Endodermal cell (in vitro differentiated cells): ENCODE data around the gene TOPAZ1. TPM values are rescaled to one million over a fixed set of nuclear protein-coding genes. Genes with fewer than 3 reads are reported as not detected.
A peak's percentile ranks its signal among the peaks of the same experiment; 100 is the strongest.
"Not testable (repeated sequence)": the region's sequence is repeated elsewhere in the genome, so short reads cannot be mapped to it uniquely, and the experiment has no call there.

Experiments used
- DNase-seq: peaks from one replicate; pipeline ENCODE4 v3.0.0-alpha.2; 2017
- H3K27ac ChIP-seq: 2 replicates; pipeline ENCODE4 v1.5.1; 2013; ENCODE audit warnings: mild to moderate bottlenecking, low read depth, low read length, moderate library complexity
- H3K27me3 ChIP-seq: 2 replicates; pipeline ENCODE4 v1.6.1; 2013; ENCODE audit warnings: mild to moderate bottlenecking, low read length, moderate library complexity; ENCODE audit not compliant: insufficient read depth, control insufficient read depth, poor library complexity, severe bottlenecking
- H3K36me3 ChIP-seq: 2 replicates; pipeline ENCODE4 v1.7.0; 2013; ENCODE audit warnings: mild to moderate bottlenecking, low read length, moderate library complexity; ENCODE audit not compliant: control insufficient read depth, insufficient read depth
- H3K4me1 ChIP-seq: one replicate; pipeline ENCODE4 v1.7.0; 2013; ENCODE audit warnings: low read length; ENCODE audit not compliant: control insufficient read depth, insufficient read depth
- H3K4me3 ChIP-seq: 2 replicates; pipeline ENCODE4 v1.5.1; 2013; ENCODE audit warnings: mild to moderate bottlenecking, low read length, moderate library complexity
- H3K9ac ChIP-seq: 2 replicates; pipeline ENCODE4 v1.6.1; 2013; ENCODE audit warnings: mild to moderate bottlenecking, low read length, moderate library complexity; ENCODE audit not compliant: poor library complexity, severe bottlenecking; ENCODE audit errors: extremely low read depth
- H3K9me3 ChIP-seq: 2 replicates; pipeline ENCODE4 v1.6.1; 2013; ENCODE audit warnings: mild to moderate bottlenecking, low read length, moderate library complexity; ENCODE audit not compliant: control insufficient read depth
- H3K27ac Mint-ChIP-seq: 2 replicates; pipeline ENCODE4 v1.8.0; 2020; ENCODE audit warnings: mixed read lengths
- H3K27me3 Mint-ChIP-seq: 2 replicates; pipeline ENCODE4 v1.8.0; 2021; ENCODE audit warnings: mild to moderate bottlenecking, mixed read lengths; ENCODE audit not compliant: insufficient read depth
- H3K36me3 Mint-ChIP-seq: 2 replicates; pipeline ENCODE4 v1.8.0; 2020; ENCODE audit warnings: low read depth, mixed read lengths
- H3K4me1 Mint-ChIP-seq: 2 replicates; pipeline ENCODE4 v1.8.0; 2020; ENCODE audit warnings: mixed read lengths
- H3K4me3 Mint-ChIP-seq: 2 replicates; pipeline ENCODE4 v1.8.0; 2020; ENCODE audit warnings: mild to moderate bottlenecking, moderate library complexity, mixed read lengths
- H3K9me3 Mint-ChIP-seq: 2 replicates; pipeline ENCODE4 v1.8.0; 2020; ENCODE audit warnings: mild to moderate bottlenecking, mixed read lengths
- WGBS, 2 experiments: methylation state at CpG; one replicate each; pipeline versions ENCODE4 v1.1.5 to v1.1.7; 2013; ENCODE audit warnings: missing lambda C conversion rate in 2 of 2, mixed read lengths in 1 of 2; ENCODE audit not compliant: insufficient coverage in 1 of 2, insufficient read length in 1 of 2; 5-methylcytosine and 5-hydroxymethylcytosine counted together
- total RNA-seq, 2 donors: library from RNA; stranded (reverse); fragmentation: NEBNext Ultra II Directional in 1 of 2; extraction: Animal tissue kit (Norgen Biotek cat#: 25700) in 1 of 2; gene quantifications; 2 replicates in 1 of 2; 3 replicates in 1 of 2; pipeline ENCODE4 v1.2.1, GENCODE V29; 2021
- TF ChIP-seq, protein P1 (sequence below): fragments of 200-600 bp; sonication (generic); conservative IDR thresholded peaks from 2 replicates; pipeline ENCODE4 v1.5.0; 2021; ENCODE audit warnings: antibody characterized with exemption, mild to moderate bottlenecking

TOPAZ1 gene
- total RNA-seq, 2 donors from 2014 or later: not detected

DNA sequence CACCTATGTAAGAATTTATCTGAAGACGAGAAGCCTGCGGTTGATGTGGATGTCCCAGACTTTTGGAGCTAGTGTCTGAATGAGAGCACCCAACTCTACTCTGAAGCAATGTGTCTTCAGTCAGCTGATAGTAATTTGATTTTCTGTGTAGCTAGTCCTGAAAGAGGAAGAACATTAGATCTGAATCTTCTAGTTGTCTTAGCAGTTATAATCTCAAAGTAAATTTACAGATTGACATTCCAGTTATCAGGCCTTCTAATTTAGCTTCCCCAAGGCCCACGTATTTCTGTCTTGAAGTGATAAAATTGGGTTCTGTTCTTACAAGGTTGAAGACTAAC is 98.3 kb downstream of the TOPAZ1 start:
- H3K9ac ChIP-seq: no peak overlapping the region
- no peaks in the 10 kb centered on the region for H3K27me3 ChIP-seq
- peak overlapping the region; percentile 95 for H3K4me3 ChIP-seq
- peak overlapping the region; percentile 88 for H3K4me3 Mint-ChIP-seq
- H3K4me1 ChIP-seq: peaks cover 3% of the 10 kb centered on the region
- peaks cover 2% of the 10 kb centered on the region for H3K36me3 Mint-ChIP-seq
- TF ChIP-seq, protein P1, sequence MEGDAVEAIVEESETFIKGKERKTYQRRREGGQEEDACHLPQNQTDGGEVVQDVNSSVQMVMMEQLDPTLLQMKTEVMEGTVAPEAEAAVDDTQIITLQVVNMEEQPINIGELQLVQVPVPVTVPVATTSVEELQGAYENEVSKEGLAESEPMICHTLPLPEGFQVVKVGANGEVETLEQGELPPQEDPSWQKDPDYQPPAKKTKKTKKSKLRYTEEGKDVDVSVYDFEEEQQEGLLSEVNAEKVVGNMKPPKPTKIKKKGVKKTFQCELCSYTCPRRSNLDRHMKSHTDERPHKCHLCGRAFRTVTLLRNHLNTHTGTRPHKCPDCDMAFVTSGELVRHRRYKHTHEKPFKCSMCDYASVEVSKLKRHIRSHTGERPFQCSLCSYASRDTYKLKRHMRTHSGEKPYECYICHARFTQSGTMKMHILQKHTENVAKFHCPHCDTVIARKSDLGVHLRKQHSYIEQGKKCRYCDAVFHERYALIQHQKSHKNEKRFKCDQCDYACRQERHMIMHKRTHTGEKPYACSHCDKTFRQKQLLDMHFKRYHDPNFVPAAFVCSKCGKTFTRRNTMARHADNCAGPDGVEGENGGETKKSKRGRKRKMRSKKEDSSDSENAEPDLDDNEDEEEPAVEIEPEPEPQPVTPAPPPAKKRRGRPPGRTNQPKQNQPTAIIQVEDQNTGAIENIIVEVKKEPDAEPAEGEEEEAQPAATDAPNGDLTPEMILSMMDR: no peak
- no peak overlapping the region for H3K27ac ChIP-seq
- 90 to 100% methylated on average over 2 to 3 of the region's 3 CpGs for WGBS, 2 experiments
- H3K4me1 Mint-ChIP-seq: peaks cover 21% of the 10 kb centered on the region
- H3K36me3 ChIP-seq: no peaks in the 10 kb centered on the region
- no peak for DNase-seq
- peaks cover 7% of the 10 kb centered on the region for H3K9me3 Mint-ChIP-seq
- no peak overlapping the region for H3K27ac Mint-ChIP-seq
- no peaks in the 10 kb centered on the region for H3K27me3 Mint-ChIP-seq
- peaks cover 4% of the 10 kb centered on the region for H3K9me3 ChIP-seq

DNA sequence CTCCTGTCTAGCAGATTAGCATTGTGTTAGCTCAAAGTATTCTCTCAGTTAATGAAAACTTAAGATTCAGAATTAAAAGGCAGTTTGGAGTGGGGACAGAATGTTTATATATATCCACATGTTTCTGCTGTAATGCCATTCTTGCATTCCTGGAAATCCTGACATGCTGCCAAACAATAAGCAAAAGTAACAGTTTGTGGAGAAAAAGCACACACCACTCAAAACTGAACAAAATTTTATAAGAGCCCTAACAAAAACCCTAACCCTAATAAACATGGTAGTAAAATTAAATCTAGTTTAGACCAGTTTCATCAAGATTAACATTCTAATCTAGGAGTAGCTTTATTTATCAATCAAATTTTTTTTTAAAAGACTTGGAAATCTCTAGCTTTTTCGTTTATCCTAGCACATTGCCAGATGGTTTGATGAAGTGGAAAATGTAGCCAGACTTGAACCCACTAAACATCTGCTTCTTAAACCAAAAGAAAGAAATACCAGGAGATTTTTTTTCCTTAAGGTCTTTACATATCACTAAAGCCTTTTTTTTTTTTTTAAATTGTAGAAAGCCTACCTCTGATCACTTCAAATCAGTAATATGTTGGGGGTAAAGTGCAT is 100.6 kb downstream of the TOPAZ1 start:
- peaks cover 7% of the 10 kb centered on the region for H3K9me3 Mint-ChIP-seq
- Histone ChIP-seq H3K9me3 (peaks cover 4% of the 10 kb centered on the region), H3K36me3 (no peaks in the 10 kb centered on the region), H3K9ac (no peak overlapping the region), H3K27me3 (no peaks in the 10 kb centered on the region), H3K27ac (no peak overlapping the region), H3K4me1 (peaks cover 3% of the 10 kb centered on the region), H3K4me3 (no peak overlapping the region)
- DNase-seq: no peak
- H3K27ac Mint-ChIP-seq: no peak overlapping the region
- H3K4me3 Mint-ChIP-seq: no peak overlapping the region
- H3K36me3 Mint-ChIP-seq: peaks cover 2% of the 10 kb centered on the region
- 90% methylated on average over 1 of the region's 1 CpG; no CpG with 5 or more reads in 1 of the 2 experiments for WGBS, 2 experiments
- TF ChIP-seq, protein P1: no peak
- peaks cover 17% of the 10 kb centered on the region for H3K4me1 Mint-ChIP-seq
- H3K27me3 Mint-ChIP-seq: no peaks in the 10 kb centered on the region

DNA sequence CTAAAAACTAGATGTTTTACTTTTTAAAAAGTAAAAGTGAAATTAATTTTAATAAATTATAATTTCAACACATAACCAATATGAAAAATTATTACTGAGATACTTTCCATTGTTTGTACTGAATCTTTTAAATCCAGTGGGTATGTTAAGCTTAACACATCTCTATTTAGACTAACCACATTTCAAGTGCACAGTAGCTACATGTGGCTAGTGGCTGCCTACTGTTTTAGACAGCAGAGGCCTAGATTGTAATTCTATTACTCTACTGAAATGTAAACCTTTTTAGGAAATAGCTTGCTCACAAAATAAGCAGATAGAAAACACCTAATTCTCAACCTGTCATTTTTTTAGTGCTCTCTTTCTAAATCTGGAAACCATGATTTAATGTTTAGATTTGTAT is 101.7 kb downstream of the TOPAZ1 start:
- H3K27ac ChIP-seq: no peak overlapping the region
- no peaks in the 10 kb centered on the region for H3K4me1 ChIP-seq
- no peak for DNase-seq
- TF ChIP-seq, protein P1: no peak
- H3K9me3 Mint-ChIP-seq: peaks cover 7% of the 10 kb centered on the region
- H3K27me3 ChIP-seq: no peaks in the 10 kb centered on the region
- H3K9me3 ChIP-seq: peaks cover 4% of the 10 kb centered on the region
- H3K27me3 Mint-ChIP-seq: no peaks in the 10 kb centered on the region
- H3K4me1 Mint-ChIP-seq: peaks cover 16% of the 10 kb centered on the region
- H3K27ac Mint-ChIP-seq: no peak overlapping the region
- H3K9ac ChIP-seq: no peak overlapping the region
- H3K36me3 Mint-ChIP-seq: peaks cover 2% of the 10 kb centered on the region
- no peaks in the 10 kb centered on the region for H3K36me3 ChIP-seq
- H3K4me3 Mint-ChIP-seq: no peak overlapping the region
- no peak overlapping the region for H3K4me3 ChIP-seq

DNA sequence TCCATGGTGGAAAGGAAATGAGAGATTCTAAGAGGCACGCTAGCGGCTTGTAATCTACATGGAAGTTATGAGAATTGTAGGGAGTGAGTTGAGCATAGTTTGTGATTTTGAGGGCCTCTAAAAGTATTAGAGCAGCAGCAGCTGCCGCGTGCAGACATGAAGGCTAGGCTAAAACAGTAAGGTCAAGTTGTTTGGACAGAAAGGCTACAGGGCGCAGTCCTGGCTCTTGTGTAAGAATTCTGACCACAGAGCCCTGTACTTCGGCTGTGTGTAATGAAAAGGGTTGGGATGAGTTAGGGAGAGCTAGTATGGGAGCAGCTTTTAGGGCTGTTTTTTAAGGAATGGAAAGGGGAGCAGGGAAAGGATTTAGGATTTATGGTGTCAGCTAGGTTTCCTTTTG is 104.9 kb downstream of the TOPAZ1 start:
- H3K36me3 Mint-ChIP-seq, H3K9me3 Mint-ChIP-seq, H3K4me3 Mint-ChIP-seq, H3K27me3 ChIP-seq, H3K27ac ChIP-seq, H3K4me1 ChIP-seq, H3K9me3 ChIP-seq, H3K27me3 Mint-ChIP-seq, DNase-seq, H3K9ac ChIP-seq, H3K4me3 ChIP-seq, H3K27ac Mint-ChIP-seq, H3K36me3 ChIP-seq: not testable (repeated sequence)
- WGBS, 2 experiments: 91 to 97% methylated on average over 3 to 6 of the region's 6 CpGs
- H3K4me1 Mint-ChIP-seq: peaks cover 15% of the 10 kb centered on the region
